Breast epithelium (tissue), 3 donors: Measurements from ENCODE around the gene SEPTIN8.

Experiments used
- CTCF ChIP-seq, 3 donors: fragments of 450-650 bp; IDR thresholded peaks; one replicate each; pipeline ENCODE4 v1.5.1; 2016 to 2017; ENCODE audit warnings: antibody characterized with exemption in 3 of 3, mild to moderate bottlenecking in 3 of 3, moderate library complexity in 3 of 3
- POLR2A ChIP-seq: fragments of 450-650 bp; IDR thresholded peaks from one replicate; pipeline ENCODE4 v1.6.1; 2016; ENCODE audit warnings: antibody characterized with exemption, mild to moderate bottlenecking, moderate library complexity
- POLR2AphosphoS5 ChIP-seq, 3 donors: sonication (generic); formaldehyde crosslinking; IDR thresholded peaks; one replicate each; pipeline ENCODE4 v1.6.1; 2017; ENCODE audit warnings: antibody characterized with exemption in 3 of 3

DNA sequence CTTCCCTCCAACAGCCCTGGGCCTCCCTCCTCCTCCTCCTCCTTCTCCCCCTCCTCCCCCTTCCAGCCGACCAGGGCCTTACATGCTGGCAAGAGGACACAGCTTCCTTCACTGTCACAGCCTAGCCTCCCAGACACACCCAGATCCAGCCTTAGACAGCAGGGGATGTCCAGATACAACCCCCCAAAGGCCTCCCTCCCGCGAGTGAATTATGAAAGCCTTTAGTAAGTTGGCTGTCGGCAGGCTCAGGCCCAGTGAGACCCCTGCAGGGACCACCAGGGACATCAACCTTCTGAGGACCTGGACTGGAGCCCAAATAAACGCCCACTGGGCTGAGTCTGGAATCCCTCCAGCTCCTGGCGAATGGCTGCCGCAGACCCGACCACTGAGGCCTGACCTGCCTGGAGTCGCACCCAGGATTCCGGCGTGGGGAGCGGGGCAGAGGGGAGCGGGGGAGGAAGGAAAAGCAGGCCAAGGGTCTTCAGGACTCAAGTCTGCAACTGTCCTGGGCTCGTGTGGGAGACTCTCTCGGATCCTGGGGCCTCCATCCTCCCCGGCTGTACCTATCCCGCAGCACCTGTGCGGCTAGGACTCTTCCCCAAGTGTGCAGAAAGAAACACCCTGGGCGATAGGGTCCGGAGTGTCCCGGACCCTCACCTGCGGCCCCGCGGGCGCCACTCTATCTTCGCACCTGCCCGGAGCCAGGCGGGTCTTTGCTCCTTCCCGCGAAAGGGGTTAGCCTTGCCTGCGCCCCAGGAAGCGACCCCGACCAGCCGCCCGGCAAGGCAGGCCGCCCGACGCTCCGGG, 705 bp downstream of the SEPTIN8 start:
- TF ChIP-seq POLR2A (no peak), CTCF (IDR thresholded peaks at IDR 0.05) (no peak), POLR2AphosphoS5 (IDR thresholded peaks at IDR 0.05) (no peak)
